Measurements from ENCODE around the gene EEF1G. TPM values are rescaled to one million over a fixed set of nuclear protein-coding genes. Genes with fewer than 3 reads are reported as not detected.

The EEF1G gene
- total RNA-seq, 2 experiments from 2014 or later, result 878 to 1,201 TPM

DNA sequence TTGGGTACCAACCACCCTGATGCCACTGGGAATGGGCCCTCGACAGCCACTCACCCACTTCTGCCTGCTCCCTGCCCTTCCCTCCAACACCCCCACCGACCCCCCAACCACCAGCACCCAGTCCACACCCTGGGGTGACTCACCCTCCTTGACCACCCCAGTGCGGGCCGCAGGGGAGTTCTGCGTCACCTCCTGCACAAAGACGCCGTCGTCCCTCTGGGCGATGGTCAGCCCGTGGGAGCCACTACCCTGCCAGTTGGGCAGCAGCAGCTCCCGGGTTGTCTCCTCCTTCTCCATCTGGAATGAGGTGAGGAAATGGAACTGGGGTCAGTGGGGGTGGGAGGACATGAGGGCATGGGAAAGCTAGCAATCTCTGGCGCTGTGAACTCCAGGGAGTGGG is 37.9 kb downstream of the EEF1G start:
- no peak for DNase-seq
- no peaks in the 10 kb centered on the region for H3K9me3 Mint-ChIP-seq (ENCODE audit: low read depth)

DNA sequence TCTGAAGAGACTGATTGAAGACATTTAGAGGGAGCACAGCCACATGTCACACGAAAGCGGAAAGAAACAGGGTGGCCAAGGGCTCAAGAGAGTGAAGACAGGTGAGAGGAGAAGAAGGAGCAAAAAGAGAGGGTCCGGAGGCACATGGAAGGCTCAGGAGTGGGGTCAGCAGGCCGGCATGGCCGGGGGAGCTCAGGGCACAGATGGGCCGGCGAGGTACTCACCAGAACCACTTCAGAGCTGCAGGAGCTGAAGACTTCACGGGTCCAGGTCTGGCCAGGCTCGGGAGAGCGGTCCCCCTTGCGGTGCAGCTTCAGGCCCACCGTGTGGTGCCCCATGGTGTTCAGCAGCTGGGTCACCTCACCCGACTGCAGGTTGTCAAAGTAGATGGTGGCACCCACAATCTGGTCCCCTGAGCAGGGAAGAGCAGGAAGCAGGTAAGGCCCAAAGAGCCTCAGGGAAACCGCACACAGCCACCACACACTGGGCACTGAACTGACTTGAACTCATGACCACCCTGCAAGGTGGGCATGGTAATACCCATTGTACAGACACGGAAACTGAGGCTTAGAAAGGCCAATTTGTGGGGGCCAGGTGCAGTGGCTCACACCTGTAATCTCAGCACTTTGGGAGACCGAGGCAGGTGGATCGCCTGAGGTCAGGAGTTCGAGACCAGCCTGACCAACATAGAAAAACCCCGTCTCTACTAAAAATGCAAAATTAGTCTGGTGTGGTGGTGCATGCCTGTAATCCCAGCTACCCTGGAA is 38.7 kb downstream of the EEF1G start:
- Mint-ChIP-seq H3K4me1 (peaks cover 32% of the 10 kb centered on the region), H3K9me3 (ENCODE audit: low read depth) (no peaks in the 10 kb centered on the region), H3K36me3 (peaks cover 71% of the 10 kb centered on the region), H3K4me3 (no peak overlapping the region), H3K27ac (no peak overlapping the region), H3K27me3 (no peaks in the 10 kb centered on the region)
- no peak for ATAC-seq
- no peak for DNase-seq
- CTCF ChIA-PET, result interaction anchor here (1.3 to 1.8 kb wide), 3 partner anchors 8 to 31 kb away, joined by 3 to 6 read pairs (median 4); no protein-coding TSS in a partner anchor

More for the DNA sequence above, 37.9 kb downstream of the EEF1G start:
- no peaks in the 10 kb centered on the region for H3K27me3 Mint-ChIP-seq
- H3K27ac Mint-ChIP-seq, result no peak overlapping the region
- ATAC-seq, result no peak
- H3K4me1 Mint-ChIP-seq, result peaks cover 40% of the 10 kb centered on the region
- no peak overlapping the region for H3K4me3 Mint-ChIP-seq
- CTCF ChIA-PET, result interaction anchor here (1.3 kb wide), 1 partner anchor 25 kb away, joined by 4 read pairs; no protein-coding TSS in a partner anchor
- peaks cover 63% of the 10 kb centered on the region for H3K36me3 Mint-ChIP-seq

DNA sequence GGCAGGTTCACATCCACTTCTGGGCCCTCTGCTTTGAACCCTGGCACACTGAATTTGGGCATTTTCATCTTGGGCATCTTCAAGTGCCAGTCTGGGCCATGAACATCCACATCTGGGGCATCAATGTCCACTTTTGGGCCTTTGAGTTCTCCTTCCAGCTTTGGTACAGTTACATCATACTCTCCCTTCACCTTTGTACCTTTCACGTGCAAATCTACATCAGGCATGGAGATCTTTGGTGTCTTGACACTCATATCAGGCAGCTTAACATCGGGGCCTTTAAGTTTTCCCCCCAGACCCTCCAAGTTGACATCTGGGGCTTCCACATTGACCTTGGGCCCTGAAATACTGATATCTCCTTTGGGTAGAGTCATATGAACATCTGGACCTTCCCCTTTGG is 41.6 kb downstream of the EEF1G start:
- peaks cover 9% of the 10 kb centered on the region for H3K4me1 Mint-ChIP-seq
- CTCF ChIA-PET, result no interaction called here
- H3K27me3 Mint-ChIP-seq, result no peaks in the 10 kb centered on the region
- H3K36me3 Mint-ChIP-seq, result peaks cover 90% of the 10 kb centered on the region
- H3K4me3 Mint-ChIP-seq, result no peak overlapping the region
- peak overlapping the region; percentile 1 for H3K27ac Mint-ChIP-seq
- no peaks in the 10 kb centered on the region for H3K9me3 Mint-ChIP-seq (ENCODE audit: low read depth)
- ATAC-seq, result no peak
- DNase-seq, result no peak

DNA sequence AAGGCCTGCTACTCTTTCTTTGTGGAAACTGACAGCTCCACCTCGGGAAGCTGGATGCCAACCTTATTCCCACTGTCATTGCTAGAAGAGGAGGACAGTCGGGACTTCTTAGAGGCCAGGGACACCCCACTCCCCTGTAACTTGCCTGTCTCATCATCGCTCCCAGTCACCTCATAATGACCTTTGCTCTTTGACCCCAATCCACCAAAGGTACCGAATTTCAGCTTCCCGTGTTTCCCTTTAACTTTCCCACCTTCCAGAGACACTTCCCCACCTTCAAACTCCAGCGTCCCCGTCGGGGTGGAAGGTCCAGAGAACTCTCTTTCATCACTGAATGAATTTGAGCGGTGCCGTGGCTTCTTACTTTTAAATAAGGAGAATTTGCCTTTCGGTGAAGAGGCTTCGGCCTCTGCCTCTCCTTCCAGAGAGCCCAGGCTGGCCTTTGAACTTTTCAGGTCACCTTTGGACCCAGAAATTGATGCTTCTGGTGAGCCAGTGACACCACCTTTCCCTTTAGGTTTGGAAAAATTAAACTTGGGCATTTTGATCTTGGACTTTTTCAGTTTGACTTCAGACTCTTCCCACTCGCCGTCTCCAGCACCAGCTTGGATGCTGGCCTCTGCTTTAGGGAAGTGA is 56.8 kb downstream of the EEF1G start:
- Mint-ChIP-seq H3K27me3 (no peaks in the 10 kb centered on the region), H3K4me1 (peaks cover 8% of the 10 kb centered on the region), H3K36me3 (peaks cover 57% of the 10 kb centered on the region), H3K4me3 (no peak overlapping the region), H3K27ac (no peak overlapping the region), H3K9me3 (ENCODE audit: low read depth) (no peaks in the 10 kb centered on the region)
- CTCF ChIA-PET, result no interaction called here
- ATAC-seq (no peak), DNase-seq (no peak)

DNA sequence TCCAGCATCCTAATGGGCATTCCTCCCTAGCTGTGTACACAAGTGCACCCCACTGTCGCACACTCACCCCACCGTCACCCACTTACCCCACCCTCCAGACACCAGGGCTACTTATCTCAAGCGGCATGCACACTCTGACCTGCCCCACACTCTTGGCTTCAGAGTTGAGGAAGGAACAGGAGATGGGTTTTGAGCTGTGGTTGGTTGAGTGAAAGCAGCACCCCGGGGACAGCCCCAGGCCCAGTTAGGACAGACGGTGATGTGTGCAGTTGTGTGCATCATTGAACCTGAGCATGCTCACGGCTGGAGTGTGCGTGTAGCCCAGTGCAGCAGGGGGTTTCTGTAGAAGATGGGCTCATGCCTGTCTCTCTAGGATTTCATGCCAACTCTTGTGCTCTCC is 59.5 kb downstream of the EEF1G start:
- CTCF ChIA-PET, result interaction anchor here (1.0 to 1.6 kb wide), 3 partner anchors 89 to 120 kb away, joined by 4 to 5 read pairs (median 4); no protein-coding TSS in a partner anchor
- Mint-ChIP-seq H3K27ac (no peak overlapping the region), H3K9me3 (ENCODE audit: low read depth) (no peaks in the 10 kb centered on the region), H3K4me3 (no peak overlapping the region), H3K36me3 (peaks cover 33% of the 10 kb centered on the region), H3K4me1 (peaks cover 11% of the 10 kb centered on the region), H3K27me3 (no peaks in the 10 kb centered on the region)
- DNase-seq (no peak), ATAC-seq (peak; percentile 20)

DNA sequence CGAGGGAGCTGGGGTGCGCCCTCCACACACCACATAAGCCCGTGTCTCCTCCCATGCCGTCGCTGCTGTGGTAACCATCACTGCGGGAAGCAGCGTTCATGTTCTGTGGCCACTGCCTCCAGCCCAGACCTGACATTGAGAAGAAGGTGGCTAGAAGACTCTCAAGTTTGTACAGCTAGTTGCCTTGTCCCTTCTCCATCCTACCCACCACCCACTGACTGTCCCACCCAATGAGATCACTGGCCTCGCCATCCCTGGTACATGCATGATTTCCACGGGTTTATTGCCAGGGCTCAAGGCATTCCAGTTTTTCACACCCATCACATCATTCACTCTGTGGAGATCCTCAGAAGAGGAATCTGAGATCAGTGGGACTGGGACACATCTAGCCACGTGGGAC is 60.1 kb downstream of the EEF1G start:
- no peak for ATAC-seq
- no peak for DNase-seq
- peaks cover 11% of the 10 kb centered on the region for H3K4me1 Mint-ChIP-seq
- peaks cover 28% of the 10 kb centered on the region for H3K36me3 Mint-ChIP-seq
- no peak overlapping the region for H3K27ac Mint-ChIP-seq
- no peaks in the 10 kb centered on the region for H3K9me3 Mint-ChIP-seq (ENCODE audit: low read depth)
- H3K4me3 Mint-ChIP-seq, result no peak overlapping the region
- H3K27me3 Mint-ChIP-seq, result no peaks in the 10 kb centered on the region
- CTCF ChIA-PET, result interaction anchor here (1.4 kb wide), 1 partner anchor 89 kb away, joined by 4 read pairs; no protein-coding TSS in a partner anchor

DNA sequence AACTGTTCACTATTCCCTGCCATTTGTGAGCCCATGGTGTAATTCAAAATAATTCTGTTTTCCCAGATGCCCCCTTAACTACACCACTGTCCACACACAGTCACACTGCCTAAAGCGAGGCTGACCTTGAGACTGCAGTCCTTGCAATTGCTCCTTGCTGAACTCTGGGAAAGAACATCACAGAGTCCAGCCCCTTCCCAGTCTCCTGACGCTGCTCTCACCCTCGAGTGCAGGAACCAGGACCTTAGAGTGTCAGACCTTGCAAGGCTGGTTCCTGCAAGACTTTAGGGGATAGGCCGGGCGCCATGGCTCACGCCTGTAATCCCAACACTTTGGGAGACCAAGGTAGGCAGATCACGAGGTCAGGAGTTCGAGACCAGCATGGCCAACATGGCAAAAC is 60.7 kb downstream of the EEF1G start:
- DNase-seq (no peak), ATAC-seq (no peak)
- CTCF ChIA-PET, result interaction anchor here (1.4 to 1.5 kb wide), 2 partner anchors 30 to 88 kb away, joined by 4 to 6 read pairs; no protein-coding TSS in a partner anchor
- no peak overlapping the region for H3K4me3 Mint-ChIP-seq
- no peaks in the 10 kb centered on the region for H3K27me3 Mint-ChIP-seq
- no peaks in the 10 kb centered on the region for H3K9me3 Mint-ChIP-seq (ENCODE audit: low read depth)
- H3K4me1 Mint-ChIP-seq, result peaks cover 11% of the 10 kb centered on the region
- H3K27ac Mint-ChIP-seq, result no peak overlapping the region
- H3K36me3 Mint-ChIP-seq, result peaks cover 21% of the 10 kb centered on the region

Small RNAs within 50 kb of the gene (microRNA-seq; reads per million reads assigned to microRNA genes)
- gene MIR6747, result not detected

Other genes with a start within 250 kb of the EEF1G start
- 1 to 10 TPM; 3.7 to 9.0 TPM for gene ASRGL1, start 236.4 kb downstream of the EEF1G start, total RNA-seq
- not detected for gene SCGB1A1, start 154.9 kb downstream of the EEF1G start, total RNA-seq
- 100 to 1,000 TPM; 180 to 390 TPM for gene AHNAK, start 27.1 kb downstream of the EEF1G start, total RNA-seq
- 10 to 100 TPM; 24.7 to 29.6 TPM for gene TUT1, start 17.6 kb upstream of the EEF1G start, total RNA-seq
- gene MTA2, start 28.0 kb upstream of the EEF1G start, total RNA-seq, result 100 to 1,000 TPM; 245 to 264 TPM
- gene EML3, start 38.9 kb upstream of the EEF1G start, total RNA-seq, result 100 to 1,000 TPM; 132 to 133 TPM
- gene ROM1, start 39.4 kb upstream of the EEF1G start, total RNA-seq, result 1 to 10 TPM; 1.1 to 1.5 TPM
- gene B3GAT3, start 48.1 kb upstream of the EEF1G start, total RNA-seq, result 10 to 100 TPM; 64.5 to 69.7 TPM
- gene GANAB, start 72.7 kb upstream of the EEF1G start, total RNA-seq, result 100 to 1,000 TPM; 248 to 275 TPM
- gene INTS5, start 79.4 kb upstream of the EEF1G start, total RNA-seq, result 10 to 100 TPM; 27.9 to 35.7 TPM
- 100 to 1,000 TPM; 130 to 131 TPM for gene C11orf98, start 91.3 kb upstream of the EEF1G start, total RNA-seq
- 10 to 100 TPM; 23.7 to 31.0 TPM for gene CSKMT, start 91.4 kb upstream of the EEF1G start, total RNA-seq
- 1 to 10 TPM; 7.2 to 9.0 TPM for gene UQCC3, start 97.8 kb upstream of the EEF1G start, total RNA-seq
- 10 to 100 TPM; 17.7 to 27.5 TPM for gene LBHD1, start 98.4 kb upstream of the EEF1G start, total RNA-seq
- gene UBXN1, start 105.2 kb upstream of the EEF1G start, total RNA-seq, result 100 to 1,000 TPM; 115 to 152 TPM
- gene LRRN4CL, start 115.6 kb upstream of the EEF1G start, total RNA-seq, result under 1 TPM; 0.14 to 0.15 TPM
- 10 to 100 TPM; 24.2 to 29.6 TPM for gene BSCL2, start 133.5 kb upstream of the EEF1G start, total RNA-seq
- not detected for gene GNG3, start 133.8 kb upstream of the EEF1G start, total RNA-seq
- 10 to 100 TPM; 61.6 to 66.6 TPM for gene HNRNPUL2, start 153.6 kb upstream of the EEF1G start, total RNA-seq
- 10 to 100 TPM; 47.5 to 49.2 TPM for gene TTC9C, start 154.6 kb upstream of the EEF1G start, total RNA-seq
- gene ZBTB3, start 180.3 kb upstream of the EEF1G start, total RNA-seq, result 10 to 100 TPM in 1 of 2 experiments, 1 to 10 TPM in 1; 9.3 to 10.2 TPM
- gene POLR2G, start 187.7 kb upstream of the EEF1G start, total RNA-seq, result 100 to 1,000 TPM in 1 of 2 experiments, 10 to 100 TPM in 1; 77.2 to 110 TPM
- 10 to 100 TPM; 23.5 to 25.0 TPM for gene TAF6L, start 197.5 kb upstream of the EEF1G start, total RNA-seq
- gene TMEM179B, start 213.5 kb upstream of the EEF1G start, total RNA-seq, result 10 to 100 TPM; 42.4 to 43.0 TPM
- gene TMEM223, start 218.1 kb upstream of the EEF1G start, total RNA-seq, result 10 to 100 TPM; 14.4 to 17.9 TPM
- gene NXF1, start 231.5 kb upstream of the EEF1G start, total RNA-seq, result 100 to 1,000 TPM in 1 of 2 experiments, 10 to 100 TPM in 1; 93.6 to 120 TPM

Data from activated CD8-positive, alpha-beta memory T cell treated with anti-CD3 and anti-CD28 coated beads, Interleukin-2, amount 10 ng/mL, durations not matched to agents 7 days and 5 days (primary cell).